Sigmoid colon (tissue), 4 donors: ENCODE measurements around the gene SLCO3A1.

Source experiments
- CTCF ChIP-seq, 4 experiments: fragments of 450-650 bp in 3 of 4; fragments of 200-600 bp in 1 of 4; IDR thresholded peaks; one replicate each; pipeline ENCODE4 v1.5.1; 2016 to 2019; ENCODE audit warnings: antibody characterized with exemption in 4 of 4, mild to moderate bottlenecking in 3 of 4, moderate library complexity in 2 of 4
- POLR2AphosphoS5 ChIP-seq, 4 donors: sonication (generic); formaldehyde crosslinking; IDR thresholded peaks; one replicate each; pipeline ENCODE4 v1.6.1; 2017; ENCODE audit warnings: antibody characterized with exemption in 4 of 4

- no peak for TF ChIP-seq CTCF (IDR thresholded peaks at IDR 0.05)
- no peak for TF ChIP-seq POLR2AphosphoS5 (IDR thresholded peaks at IDR 0.05)
Observed at GRCh38 chr15:91871837-91872236, 18.3 kb downstream of the SLCO3A1 start.
